ENCODE results near the gene AADAT. TPM values are rescaled to one million over a fixed set of nuclear protein-coding genes. Genes with fewer than 3 reads are reported as not detected.

AADAT gene
- total RNA-seq (10 to 100 TPM; 11.0 to 11.6 TPM), polyA plus RNA-seq (ENCODE audit: insufficient read length in 6 of 6) (10 to 100 TPM; 43.4 to 71.4 (median 59.6) TPM)
- long read RNA-seq, donor 1, partial matches to known transcripts, result 12 of 15 reads
- long read RNA-seq, donor 1, other reads (novel, unspliced or antisense), result 0 of 15 reads
- long read RNA-seq, donor 2, transcript AADAT-201 (13 exons, 2,261 nt), result major isoform, 9 of 29 reads
- long read RNA-seq, donor 2, partial matches to known transcripts, result 19 of 29 reads
- long read RNA-seq, donor 2, other reads (novel, unspliced or antisense), result 0 of 29 reads
- long read RNA-seq, donor 3, transcript AADAT-201 (13 exons, 2,261 nt), result major isoform, 5 of 5 reads
- long read RNA-seq, donor 3, partial matches to known transcripts, result 0 of 5 reads
- long read RNA-seq, donor 3, other reads (novel, unspliced or antisense), result 0 of 5 reads
- long read RNA-seq, donor 4, partial matches to known transcripts, result 0 of 1 reads
- long read RNA-seq, donor 4, other reads (novel, unspliced or antisense), result 0 of 1 reads
- long read RNA-seq, donor 5, transcript AADAT-201 (13 exons, 2,261 nt), result major isoform, 5 of 14 reads
- long read RNA-seq, donor 5, partial matches to known transcripts, result 9 of 14 reads
- long read RNA-seq, donor 5, other reads (novel, unspliced or antisense), result 0 of 14 reads
- long read RNA-seq, donor 6, partial matches to known transcripts, result 10 of 12 reads
- long read RNA-seq, donor 6, other reads (novel, unspliced or antisense), result 0 of 12 reads
- long read RNA-seq, donor 7, transcript AADAT-201 (13 exons, 2,261 nt), result major isoform, 5 of 5 reads
- long read RNA-seq, donor 7, partial matches to known transcripts, result 0 of 5 reads
- long read RNA-seq, donor 7, other reads (novel, unspliced or antisense), result 0 of 5 reads
- long read RNA-seq, donor 8, partial matches to known transcripts, result 0 of 1 reads
- long read RNA-seq, donor 8, other reads (novel, unspliced or antisense), result 0 of 1 reads
- long read RNA-seq, donor 9, result 0 reads
- long read RNA-seq, donor 10, result 0 reads
- long read RNA-seq, donor 11, partial matches to known transcripts, result 0 of 4 reads
- long read RNA-seq, donor 11, other reads (novel, unspliced or antisense), result 0 of 4 reads
- long read RNA-seq, donor 12, partial matches to known transcripts, result 0 of 4 reads
- long read RNA-seq, donor 12, other reads (novel, unspliced or antisense), result 0 of 4 reads

- DNase-seq, result peak; percentile 76 to 90 (median 86)
- ATAC-seq, result peak; percentile 96
- peak within 1 kb of the TSS; percentile 60 to 79 for H3K27ac ChIP-seq
- H3K9me3 ChIP-seq, result no peaks in the 10 kb centered on the region
- peak within 1 kb of the TSS; percentile 48 to 49 for H3K4me3 ChIP-seq
- peaks cover 0 to 12% of the 10 kb centered on the region in 2 donors for H3K4me1 ChIP-seq
- peaks cover 0 to under 1% of the 10 kb centered on the region in 2 donors for H3K36me3 ChIP-seq
- H3K27me3 ChIP-seq, result peaks cover 0 to 39% of the 10 kb centered on the region in 2 donors
- TF ChIP-seq CTCF (IDR thresholded peaks at IDR 0.05), result peak; percentile 61 to 68
- intact Hi-C loops (cut with DNase I), result no loop called here
Measured at GRCh38 chr4:170089668-170090351, at the start of gene AADAT. Gene AADAT (minus strand): TSS chr4:170089956. CDS start chr4:170089690, 266 bp downstream.

- intact Hi-C loops (cut with DNase I), result no loop called here
- no peaks in the 10 kb centered on the region for H3K27me3 ChIP-seq
Measured at GRCh38 chr4:170138580-170139194, 48.9 kb upstream of the AADAT start.

GRCh38 chr4:170137927-170138326 lies 48.2 kb upstream of the AADAT start:
- H3K36me3 ChIP-seq, result no peaks in the 10 kb centered on the region
- no peak for DNase-seq
- intact Hi-C loops (cut with DNase I), result no loop called here
- H3K4me3 ChIP-seq, result no peak overlapping the region
- no peak for ATAC-seq
- H3K27me3 ChIP-seq, result no peaks in the 10 kb centered on the region
- H3K9me3 ChIP-seq, result peaks cover 0 to 10% of the 10 kb centered on the region in 2 donors
- no peaks in the 10 kb centered on the region for H3K4me1 ChIP-seq
- no peak for TF ChIP-seq CTCF (IDR thresholded peaks at IDR 0.05)
- H3K27ac ChIP-seq, result no peak overlapping the region

More at GRCh38 chr4:170138580-170139194, 48.9 kb upstream of the AADAT start:
- TF ChIP-seq CTCF (IDR thresholded peaks at IDR 0.05), result peak; percentile 65 to 74
- H3K27ac ChIP-seq, result no peak overlapping the region
- peaks cover 0 to 2% of the 10 kb centered on the region in 2 donors for H3K9me3 ChIP-seq
- DNase-seq, result peak in 3 of 4 donors; percentile 64 to 79 (median 71)
- no peaks in the 10 kb centered on the region for H3K4me1 ChIP-seq
- H3K36me3 ChIP-seq, result no peaks in the 10 kb centered on the region
- no peak overlapping the region for H3K4me3 ChIP-seq
- peak; percentile 95 for ATAC-seq

- intact Hi-C loops (cut with DNase I), result no loop called here
- H3K4me3 ChIP-seq, result no peak overlapping the region
- TF ChIP-seq CTCF (IDR thresholded peaks at IDR 0.05), result no peak
- DNase-seq (no peak), ATAC-seq (no peak)
- no peaks in the 10 kb centered on the region for H3K36me3 ChIP-seq
- H3K9me3 ChIP-seq, result peaks cover 0 to 15% of the 10 kb centered on the region in 2 donors
- H3K27me3 ChIP-seq, result no peaks in the 10 kb centered on the region
- no peak overlapping the region for H3K27ac ChIP-seq
- H3K4me1 ChIP-seq, result no peaks in the 10 kb centered on the region
Measured at GRCh38 chr4:170137466-170137865, 47.7 kb upstream of the AADAT start.

Data from left lung (tissue), 14 donors.